ENCODE results near the gene PTPRK. TPM values are rescaled to one million over a fixed set of nuclear protein-coding genes. Genes with fewer than 3 reads are reported as not detected.

Gene PTPRK
- total RNA-seq, 4 donors from 2014 or later, result 40.1 to 82.0 (median 57.6) TPM

DNA sequence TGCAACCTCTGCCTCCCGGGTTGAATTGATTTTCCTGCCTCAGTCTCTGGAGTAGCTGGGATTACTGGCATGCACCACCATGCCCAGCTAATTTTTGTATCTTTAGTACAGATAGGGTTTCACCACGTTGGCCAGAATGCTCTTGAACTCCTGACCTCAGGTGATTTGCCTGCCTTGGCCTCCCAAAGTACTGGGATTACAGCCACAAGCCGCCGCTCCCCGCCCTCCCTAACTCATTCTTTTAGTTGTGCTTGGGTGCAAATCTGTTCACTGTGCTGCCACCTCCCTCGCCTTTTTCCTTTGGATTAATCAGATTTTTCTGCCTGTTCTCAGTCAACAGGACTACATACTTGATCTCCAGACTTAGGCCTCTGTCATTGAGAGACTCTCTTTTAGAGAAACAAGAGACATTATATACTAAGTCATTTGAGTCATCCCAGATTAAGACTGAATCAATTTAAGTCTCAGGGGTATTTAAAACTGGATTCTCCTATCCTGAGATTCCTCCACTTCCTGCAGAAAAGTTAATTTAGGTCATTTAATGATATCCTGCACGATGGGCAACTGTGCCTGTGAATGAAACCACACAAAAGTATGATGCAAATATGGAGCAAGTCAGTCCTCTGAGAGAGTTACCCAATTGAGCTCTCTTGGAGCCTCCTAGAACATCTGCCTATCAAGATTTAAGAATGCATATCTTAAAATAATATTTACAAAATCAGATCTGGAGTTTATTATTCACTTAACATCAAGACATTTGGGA, 483.4 kb downstream of the PTPRK start:
- Histone ChIP-seq H3K4me1 (no peaks in the 10 kb centered on the region), H3K9me3 (no peaks in the 10 kb centered on the region), H3K4me3 (no peak overlapping the region), H3K27ac (no peak overlapping the region), H3K36me3 (no peaks in the 10 kb centered on the region), H3K27me3 (no peaks in the 10 kb centered on the region)
- DNase-seq (ENCODE audit: low spot score in 2 of 2), result no peak
- TF ChIP-seq, protein P1, sequence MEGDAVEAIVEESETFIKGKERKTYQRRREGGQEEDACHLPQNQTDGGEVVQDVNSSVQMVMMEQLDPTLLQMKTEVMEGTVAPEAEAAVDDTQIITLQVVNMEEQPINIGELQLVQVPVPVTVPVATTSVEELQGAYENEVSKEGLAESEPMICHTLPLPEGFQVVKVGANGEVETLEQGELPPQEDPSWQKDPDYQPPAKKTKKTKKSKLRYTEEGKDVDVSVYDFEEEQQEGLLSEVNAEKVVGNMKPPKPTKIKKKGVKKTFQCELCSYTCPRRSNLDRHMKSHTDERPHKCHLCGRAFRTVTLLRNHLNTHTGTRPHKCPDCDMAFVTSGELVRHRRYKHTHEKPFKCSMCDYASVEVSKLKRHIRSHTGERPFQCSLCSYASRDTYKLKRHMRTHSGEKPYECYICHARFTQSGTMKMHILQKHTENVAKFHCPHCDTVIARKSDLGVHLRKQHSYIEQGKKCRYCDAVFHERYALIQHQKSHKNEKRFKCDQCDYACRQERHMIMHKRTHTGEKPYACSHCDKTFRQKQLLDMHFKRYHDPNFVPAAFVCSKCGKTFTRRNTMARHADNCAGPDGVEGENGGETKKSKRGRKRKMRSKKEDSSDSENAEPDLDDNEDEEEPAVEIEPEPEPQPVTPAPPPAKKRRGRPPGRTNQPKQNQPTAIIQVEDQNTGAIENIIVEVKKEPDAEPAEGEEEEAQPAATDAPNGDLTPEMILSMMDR (IDR thresholded peaks at IDR 0.05), result no peak
- TF ChIP-seq POLR2A (IDR thresholded peaks at IDR 0.05) (no peak), POLR2AphosphoS5 (IDR thresholded peaks at IDR 0.05) (no peak), EP300 (IDR thresholded peaks at IDR 0.05) (no peak)
- 82% methylated on average over 7 of the region's 7 CpGs for WGBS

DNA sequence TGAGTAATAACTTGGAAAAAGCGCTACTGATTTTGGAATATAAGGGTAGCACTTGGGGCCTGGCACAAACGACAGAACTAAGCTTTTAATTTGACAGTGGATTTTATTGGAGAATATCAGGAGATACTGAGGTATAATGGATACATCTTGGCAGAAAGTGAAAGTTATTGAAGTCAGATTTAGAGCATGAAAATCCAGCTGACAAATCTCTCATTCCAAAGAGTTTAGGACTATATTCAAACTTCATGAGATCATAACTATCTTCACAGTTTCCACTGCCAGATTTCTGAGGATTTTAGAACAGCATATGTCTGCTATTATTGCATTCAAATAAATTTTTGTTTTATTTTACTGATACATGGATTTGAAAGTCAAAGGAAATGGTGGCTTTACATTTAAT, 487.2 kb downstream of the PTPRK start:
- Histone ChIP-seq H3K36me3 (no peaks in the 10 kb centered on the region), H3K9me3 (no peaks in the 10 kb centered on the region), H3K27me3 (no peaks in the 10 kb centered on the region), H3K4me1 (no peaks in the 10 kb centered on the region), H3K27ac (no peak overlapping the region), H3K4me3 (no peak overlapping the region)
- DNase-seq (ENCODE audit: low spot score in 2 of 2), result no peak
- TF ChIP-seq POLR2AphosphoS5 (IDR thresholded peaks at IDR 0.05) (no peak), EP300 (IDR thresholded peaks at IDR 0.05) (no peak)
- 68% methylated on average over 2 of the region's 2 CpGs for WGBS

DNA sequence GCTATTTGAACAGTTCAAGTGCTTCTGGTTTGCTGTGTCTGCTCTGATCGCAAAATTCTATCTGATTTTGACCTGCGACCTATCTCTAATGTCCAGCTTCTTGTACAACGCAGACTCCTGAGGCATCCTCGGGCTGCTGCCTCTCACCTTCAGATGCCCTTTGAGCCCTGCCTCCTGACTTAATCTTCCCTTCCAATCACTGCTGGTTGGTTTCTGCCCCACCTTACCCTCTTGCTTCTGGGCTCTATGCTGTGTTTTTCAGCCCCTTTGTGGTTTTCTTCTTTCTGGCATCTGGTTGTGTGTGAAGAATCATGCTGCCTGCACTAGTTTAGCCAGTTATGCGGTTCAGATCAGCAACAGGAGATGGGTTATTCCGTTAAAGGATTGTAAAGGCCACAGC, 488.4 kb downstream of the PTPRK start:
- no peaks in the 10 kb centered on the region for H3K27me3 ChIP-seq
- 92% methylated on average over 6 of the region's 6 CpGs for WGBS
- TF ChIP-seq EP300 (IDR thresholded peaks at IDR 0.05), result no peak
- no peak for TF ChIP-seq POLR2AphosphoS5 (IDR thresholded peaks at IDR 0.05)
- TF ChIP-seq, protein P1 (IDR thresholded peaks at IDR 0.05), result no peak
- TF ChIP-seq POLR2A (IDR thresholded peaks at IDR 0.05), result no peak
- no peaks in the 10 kb centered on the region for H3K36me3 ChIP-seq
- no peak overlapping the region for H3K27ac ChIP-seq
- no peaks in the 10 kb centered on the region for H3K9me3 ChIP-seq
- H3K4me3 ChIP-seq, result no peak overlapping the region
- no peak for DNase-seq (ENCODE audit: low spot score in 2 of 2)
- no peaks in the 10 kb centered on the region for H3K4me1 ChIP-seq

DNA sequence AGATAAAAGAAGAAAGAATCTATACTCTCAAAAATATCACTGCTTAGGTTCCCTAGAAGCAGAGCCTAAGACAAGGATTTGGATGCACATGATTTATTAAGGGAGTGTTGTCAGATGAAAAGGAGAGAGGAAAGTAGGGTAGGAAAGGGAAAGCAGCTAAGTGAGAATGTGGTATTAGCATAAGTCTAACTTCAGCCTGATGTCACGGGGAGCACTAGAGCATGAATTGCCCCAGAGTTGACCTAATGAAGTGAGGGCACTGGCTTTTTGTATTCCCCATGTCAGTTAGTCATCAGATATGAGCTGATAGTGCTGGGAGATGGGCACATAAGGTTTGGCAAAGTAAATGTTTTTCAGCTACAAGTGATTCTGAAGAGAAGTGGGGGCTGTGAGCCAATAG, 490.6 kb downstream of the PTPRK start:
- H3K4me1 ChIP-seq, result no peaks in the 10 kb centered on the region
- H3K27ac ChIP-seq, result no peak overlapping the region
- H3K4me3 ChIP-seq, result no peak overlapping the region
- no peaks in the 10 kb centered on the region for H3K27me3 ChIP-seq
- TF ChIP-seq EP300 (IDR thresholded peaks at IDR 0.05) (no peak), POLR2AphosphoS5 (IDR thresholded peaks at IDR 0.05) (no peak), POLR2A (IDR thresholded peaks at IDR 0.05) (no peak)
- TF ChIP-seq, protein P1 (IDR thresholded peaks at IDR 0.05), result no peak
- no peak for DNase-seq (ENCODE audit: low spot score in 2 of 2)
- H3K36me3 ChIP-seq, result no peaks in the 10 kb centered on the region
- 97% methylated on average over 1 of the region's 1 CpG for WGBS
- no peaks in the 10 kb centered on the region for H3K9me3 ChIP-seq

DNA sequence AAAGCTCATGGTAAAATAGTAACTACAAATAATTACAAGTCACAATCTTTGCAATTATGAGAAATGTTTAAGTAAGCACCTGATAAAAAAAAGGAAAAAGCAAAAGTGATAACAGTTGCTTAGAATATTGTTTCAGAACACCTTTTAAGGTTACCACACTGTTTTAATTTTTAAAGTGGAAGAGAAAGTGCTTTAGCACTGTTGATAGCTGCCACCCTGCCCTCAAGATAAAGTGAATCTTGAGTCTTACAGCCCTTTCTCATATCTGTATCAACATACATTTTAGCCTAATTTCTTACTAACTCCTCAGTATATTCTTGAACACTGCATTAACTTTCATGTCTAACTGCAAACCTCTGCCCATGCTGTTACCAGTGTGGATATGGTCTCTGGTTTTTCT, 492.2 kb downstream of the PTPRK start:
- no peaks in the 10 kb centered on the region for H3K4me1 ChIP-seq
- no peaks in the 10 kb centered on the region for H3K27me3 ChIP-seq
- no peak for TF ChIP-seq POLR2A (IDR thresholded peaks at IDR 0.05)
- TF ChIP-seq EP300 (IDR thresholded peaks at IDR 0.05), result no peak
- no peak for TF ChIP-seq POLR2AphosphoS5 (IDR thresholded peaks at IDR 0.05)
- TF ChIP-seq, protein P1 (IDR thresholded peaks at IDR 0.05), result no peak
- H3K4me3 ChIP-seq, result no peak overlapping the region
- H3K36me3 ChIP-seq, result no peaks in the 10 kb centered on the region
- no peak overlapping the region for H3K27ac ChIP-seq
- no peak for DNase-seq (ENCODE audit: low spot score in 2 of 2)
- no peaks in the 10 kb centered on the region for H3K9me3 ChIP-seq

Measured in suprapubic skin (tissue), 4 donors.